ENCODE data around the gene PRKACA.

The PRKACA gene

GRCh38 chr19:14127929-14128509 is 10.5 kb upstream of the PRKACA start:
- Histone ChIP-seq H3K4me3 (replicated peaks; ENCODE audit: insufficient read depth, low read length) (no peak overlapping the region), H3K27ac (replicated peaks) (no peak overlapping the region), H3K27me3 (ENCODE audit: insufficient read depth, poor library complexity, severe bottlenecking) (no peaks in the 10 kb centered on the region)
- no peak for TF ChIP-seq GABPA (IDR thresholded peaks at IDR 0.05; ENCODE audit: low read depth)
- no peak for TF ChIP-seq REST (IDR thresholded peaks at IDR 0.05; ENCODE audit: insufficient replicate concordance, low read depth)
- no peak for TF ChIP-seq POLR2AphosphoS5 (IDR thresholded peaks at IDR 0.05; ENCODE audit: low read depth)
- TF ChIP-seq CTCF (IDR thresholded peaks at IDR 0.05; ENCODE audit: insufficient read depth, low read length): no peak
- TF ChIP-seq SPI1 (IDR thresholded peaks at IDR 0.05; ENCODE audit: borderline replicate concordance, low read depth): no peak
- DNase-seq (ENCODE audit: low read depth in 1 of 2, low spot score in 1 of 2): peak in 1 of 2 experiments; percentile 57

GRCh38 chr19:14127176-14127575 is 9.6 kb upstream of the PRKACA start:
- no peak overlapping the region for H3K27ac ChIP-seq (replicated peaks)
- no peak overlapping the region for H3K4me3 ChIP-seq (replicated peaks; ENCODE audit: insufficient read depth, low read length)
- DNase-seq (ENCODE audit: low read depth in 1 of 2, low spot score in 1 of 2): no peak
- H3K27me3 ChIP-seq (ENCODE audit: insufficient read depth, poor library complexity, severe bottlenecking): no peaks in the 10 kb centered on the region
- TF ChIP-seq GABPA (IDR thresholded peaks at IDR 0.05; ENCODE audit: low read depth) (no peak), REST (IDR thresholded peaks at IDR 0.05; ENCODE audit: insufficient replicate concordance, low read depth) (no peak), SPI1 (IDR thresholded peaks at IDR 0.05; ENCODE audit: borderline replicate concordance, low read depth) (no peak), CTCF (IDR thresholded peaks at IDR 0.05; ENCODE audit: insufficient read depth, low read length) (no peak), POLR2AphosphoS5 (IDR thresholded peaks at IDR 0.05; ENCODE audit: low read depth) (no peak)

GRCh38 chr19:14122924-14123323 is 5.4 kb upstream of the PRKACA start:
- no peak for DNase-seq (ENCODE audit: low read depth in 1 of 2, low spot score in 1 of 2)
- TF ChIP-seq POLR2AphosphoS5 (IDR thresholded peaks at IDR 0.05; ENCODE audit: low read depth): no peak
- TF ChIP-seq REST (IDR thresholded peaks at IDR 0.05; ENCODE audit: insufficient replicate concordance, low read depth): no peak
- TF ChIP-seq GABPA (IDR thresholded peaks at IDR 0.05; ENCODE audit: low read depth): no peak
- TF ChIP-seq CTCF (IDR thresholded peaks at IDR 0.05; ENCODE audit: insufficient read depth, low read length): no peak
- no peak for TF ChIP-seq SPI1 (IDR thresholded peaks at IDR 0.05; ENCODE audit: borderline replicate concordance, low read depth)
- Histone ChIP-seq H3K27ac (replicated peaks) (no peak overlapping the region), H3K27me3 (ENCODE audit: insufficient read depth, poor library complexity, severe bottlenecking) (no peaks in the 10 kb centered on the region), H3K4me3 (replicated peaks; ENCODE audit: insufficient read depth, low read length) (no peak overlapping the region)

Measured in HL-60 (cell line).